HepG2 (cell line): Measurements from ENCODE around the gene DTYMK. TPM values are rescaled to one million over a fixed set of nuclear protein-coding genes. Genes with fewer than 3 reads are reported as not detected.

ENCODE experiments used
- BRCA1 ChIP-seq: sonication (generic); formaldehyde crosslinking; IDR thresholded peaks from 2 replicates; pipeline ENCODE4 v1.4.0; 2020; ENCODE audit warnings: missing genetic modification reagents
- FOXM1 ChIP-seq: sonication (generic); formaldehyde crosslinking; IDR thresholded peaks from 2 replicates; pipeline ENCODE4 v1.5.0; 2020; ENCODE audit warnings: missing genetic modification reagents
- KIAA2018 ChIP-seq: sonication (generic); formaldehyde crosslinking; IDR thresholded peaks from 2 replicates; pipeline ENCODE4 v1.5.0; 2020; ENCODE audit warnings: mild to moderate bottlenecking, missing genetic modification reagents, borderline replicate concordance
- PREB ChIP-seq: sonication (generic); formaldehyde crosslinking; IDR thresholded peaks from 2 replicates; pipeline ENCODE4 v1.4.0; 2020; ENCODE audit warnings: missing genetic modification reagents
- PRPF4 ChIP-seq: fragments of 200-400 bp; formaldehyde crosslinking; IDR thresholded peaks from 2 replicates; pipeline ENCODE4 v1.6.1; 2016; ENCODE audit warnings: low read length, low read depth; ENCODE audit not compliant: poor library complexity, severe bottlenecking
- SALL2 ChIP-seq: sonication (generic); formaldehyde crosslinking; IDR thresholded peaks from 2 replicates; pipeline ENCODE4 v1.8.1; 2023; ENCODE audit warnings: mild to moderate bottlenecking, missing genetic modification reagents, inconsistent platforms
- SRSF1 ChIP-seq: fragments of 200-400 bp; formaldehyde crosslinking; optimal IDR thresholded peaks from 2 replicates; pipeline ENCODE3; 2017; ENCODE audit warnings: mild to moderate bottlenecking, low read depth, low read length, moderate library complexity
- ZNF225 ChIP-seq: sonication (generic); formaldehyde crosslinking; IDR thresholded peaks from 2 replicates; pipeline ENCODE4 v1.4.0; 2020; ENCODE audit warnings: mild to moderate bottlenecking, missing genetic modification reagents
- ZNF235 ChIP-seq: sonication (generic); formaldehyde crosslinking; IDR thresholded peaks from 2 replicates; pipeline ENCODE4 v1.8.1; 2023; ENCODE audit warnings: mild to moderate bottlenecking, missing genetic modification reagents, borderline replicate concordance
- ZNF552 ChIP-seq: sonication (generic); formaldehyde crosslinking; IDR thresholded peaks from 2 replicates; pipeline ENCODE4 v1.9.0; 2022; ENCODE audit warnings: missing genetic modification reagents, mild to moderate bottlenecking, borderline replicate concordance
- ZNF7 ChIP-seq: IDR thresholded peaks from 2 replicates; pipeline ENCODE4 v1.6.1; 2016; ENCODE audit warnings: missing biosample characterization, missing genetic modification reagents
- polyA plus RNA-seq, 8 experiments: library from polyadenylated mRNA; depleted of rRNA in 3 of 8; stranded (reverse) in 7 of 8; unstranded in 1 of 8; fragments of >200 nt; fragmentation: Illumina TruSeq in 4 of 8; extraction: Trizol in 4 of 8; gene quantifications; 2 replicates each; pipeline versions ENCODE4 v1.2.1 to v1.2.3, GENCODE V29; 2011 to 2016; ENCODE audit warnings: low read depth in 4 of 8, missing spikeins in 1 of 8, mixed read lengths in 1 of 8; ENCODE audit not compliant: insufficient read depth in 1 of 8
- total RNA-seq, 5 experiments: library from RNA; depleted of rRNA; stranded (reverse); fragments of >200 nt; fragmentation: Illumina TruSeq; extraction: Trizol; gene quantifications; 2 replicates each; pipeline ENCODE4 v1.2.3, GENCODE V29; 2016; ENCODE audit warnings: low read depth in 1 of 5
- TF ChIP-seq, protein P1 (sequence below): sonication (generic); formaldehyde crosslinking; IDR thresholded peaks from 2 replicates; pipeline ENCODE4 v1.4.0; 2020; ENCODE audit warnings: missing genetic modification reagents; ENCODE audit errors: not compliant biosample characterization
- TF ChIP-seq, protein P2 (sequence below): sonication (generic); formaldehyde crosslinking; IDR thresholded peaks from 2 replicates; pipeline ENCODE4 v1.5.1; 2020; ENCODE audit warnings: missing genetic modification reagents, mild to moderate bottlenecking, borderline replicate concordance
- TF ChIP-seq, protein P3 (sequence below): sonication (generic); formaldehyde crosslinking; IDR thresholded peaks from 2 replicates; pipeline ENCODE4 v1.8.1; 2023; ENCODE audit warnings: missing genetic modification reagents, inconsistent platforms, borderline replicate concordance

Gene DTYMK
- total and polyA plus RNA-seq, 2 of the 13 experiments (the other 11 are each of a cell fraction or from before 2014, with no cell fraction given), result 57.5 to 134 TPM

DNA sequence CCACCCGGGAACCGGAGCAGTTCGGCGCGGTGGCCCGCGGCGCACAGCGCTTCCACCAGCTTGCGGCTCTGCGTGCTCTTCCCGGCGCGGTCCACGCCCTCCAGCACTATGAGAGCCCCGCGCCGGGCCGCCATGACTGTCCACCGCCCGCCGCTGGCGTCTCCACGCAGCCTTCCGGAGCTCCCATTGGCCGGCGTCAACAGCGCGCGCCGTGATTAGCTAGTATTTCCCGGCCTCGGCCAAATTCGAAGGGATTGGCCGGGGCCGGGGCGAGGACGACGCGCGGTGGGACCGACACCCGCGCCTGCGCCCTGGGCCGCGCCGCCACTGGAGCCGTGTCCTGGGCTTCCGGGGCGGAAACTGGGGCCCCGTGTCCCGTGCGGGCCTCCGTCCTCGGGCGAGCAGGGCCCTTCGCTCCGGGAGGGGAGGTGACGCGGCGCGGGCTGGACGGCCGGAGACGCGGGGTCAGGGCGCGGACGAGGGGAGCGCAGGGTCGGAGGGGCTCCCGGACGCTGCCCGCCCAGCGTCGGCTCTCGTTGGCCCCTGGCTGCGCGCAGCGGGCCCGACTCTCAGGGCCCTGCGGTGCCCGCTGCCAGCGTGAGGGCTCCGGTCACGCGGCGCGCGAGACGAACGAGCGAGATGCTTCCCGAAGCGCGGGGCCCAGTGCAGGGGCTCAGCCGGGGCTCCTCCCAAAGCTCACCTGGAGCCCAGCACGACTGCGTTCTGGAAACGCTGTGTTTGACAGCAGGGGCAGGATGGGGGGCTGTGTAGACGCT is at the start of gene DTYMK (continued):
- TF ChIP-seq FOXM1 (CRISPR knock-in tag) (peak; percentile 93; the same call in 1 of the 2 replicates), KIAA2018 (CRISPR knock-in tag) (no peak), ZNF225 (CRISPR knock-in tag) (peak; percentile 42; the same call in 1 of the 2 replicates), SALL2 (CRISPR knock-in tag) (peak; percentile 81; the same call in 1 of the 2 replicates), ZNF552 (CRISPR knock-in tag) (peak; percentile 77; the same call in 1 of the 2 replicates), SRSF1 (no peak), PRPF4 (no peak), PREB (CRISPR knock-in tag) (no peak), BRCA1 (CRISPR knock-in tag) (peak; percentile 57), ZNF235 (0 out of 2 replicates have a peak, but pooled peaks have one; percentile 76), ZNF7 (CRISPR knock-in tag) (no peak)
- TF ChIP-seq, protein P1, sequence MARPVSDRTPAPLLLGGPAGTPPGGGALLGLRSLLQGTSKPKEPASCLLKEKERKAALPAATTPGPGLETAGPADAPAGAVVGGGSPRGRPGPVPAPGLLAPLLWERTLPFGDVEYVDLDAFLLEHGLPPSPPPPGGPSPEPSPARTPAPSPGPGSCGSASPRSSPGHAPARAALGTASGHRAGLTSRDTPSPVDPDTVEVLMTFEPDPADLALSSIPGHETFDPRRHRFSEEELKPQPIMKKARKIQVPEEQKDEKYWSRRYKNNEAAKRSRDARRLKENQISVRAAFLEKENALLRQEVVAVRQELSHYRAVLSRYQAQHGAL, result peak; percentile 63
- TF ChIP-seq, protein P2, sequence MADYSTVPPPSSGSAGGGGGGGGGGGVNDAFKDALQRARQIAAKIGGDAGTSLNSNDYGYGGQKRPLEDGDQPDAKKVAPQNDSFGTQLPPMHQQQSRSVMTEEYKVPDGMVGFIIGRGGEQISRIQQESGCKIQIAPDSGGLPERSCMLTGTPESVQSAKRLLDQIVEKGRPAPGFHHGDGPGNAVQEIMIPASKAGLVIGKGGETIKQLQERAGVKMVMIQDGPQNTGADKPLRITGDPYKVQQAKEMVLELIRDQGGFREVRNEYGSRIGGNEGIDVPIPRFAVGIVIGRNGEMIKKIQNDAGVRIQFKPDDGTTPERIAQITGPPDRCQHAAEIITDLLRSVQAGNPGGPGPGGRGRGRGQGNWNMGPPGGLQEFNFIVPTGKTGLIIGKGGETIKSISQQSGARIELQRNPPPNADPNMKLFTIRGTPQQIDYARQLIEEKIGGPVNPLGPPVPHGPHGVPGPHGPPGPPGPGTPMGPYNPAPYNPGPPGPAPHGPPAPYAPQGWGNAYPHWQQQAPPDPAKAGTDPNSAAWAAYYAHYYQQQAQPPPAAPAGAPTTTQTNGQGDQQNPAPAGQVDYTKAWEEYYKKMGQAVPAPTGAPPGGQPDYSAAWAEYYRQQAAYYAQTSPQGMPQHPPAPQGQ (CRISPR knock-in tag), result 0 out of 2 replicates have a peak, but pooled peaks have one; percentile 34
- TF ChIP-seq, protein P3, sequence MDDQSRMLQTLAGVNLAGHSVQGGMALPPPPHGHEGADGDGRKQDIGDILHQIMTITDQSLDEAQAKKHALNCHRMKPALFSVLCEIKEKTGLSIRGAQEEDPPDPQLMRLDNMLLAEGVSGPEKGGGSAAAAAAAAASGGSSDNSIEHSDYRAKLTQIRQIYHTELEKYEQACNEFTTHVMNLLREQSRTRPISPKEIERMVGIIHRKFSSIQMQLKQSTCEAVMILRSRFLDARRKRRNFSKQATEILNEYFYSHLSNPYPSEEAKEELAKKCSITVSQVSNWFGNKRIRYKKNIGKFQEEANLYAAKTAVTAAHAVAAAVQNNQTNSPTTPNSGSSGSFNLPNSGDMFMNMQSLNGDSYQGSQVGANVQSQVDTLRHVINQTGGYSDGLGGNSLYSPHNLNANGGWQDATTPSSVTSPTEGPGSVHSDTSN, result no peak; the same call in 1 of the 2 replicates
